OCI-M2 (cell line): ENCODE results near the gene EYA2.

ENCODE experiments used
- DNase-seq: peaks from one replicate; lab custom pipeline; 2025; ENCODE audit not compliant: unreplicated experiment; lab: John Stamatoyannopoulos, UW

Gene EYA2

DNA sequence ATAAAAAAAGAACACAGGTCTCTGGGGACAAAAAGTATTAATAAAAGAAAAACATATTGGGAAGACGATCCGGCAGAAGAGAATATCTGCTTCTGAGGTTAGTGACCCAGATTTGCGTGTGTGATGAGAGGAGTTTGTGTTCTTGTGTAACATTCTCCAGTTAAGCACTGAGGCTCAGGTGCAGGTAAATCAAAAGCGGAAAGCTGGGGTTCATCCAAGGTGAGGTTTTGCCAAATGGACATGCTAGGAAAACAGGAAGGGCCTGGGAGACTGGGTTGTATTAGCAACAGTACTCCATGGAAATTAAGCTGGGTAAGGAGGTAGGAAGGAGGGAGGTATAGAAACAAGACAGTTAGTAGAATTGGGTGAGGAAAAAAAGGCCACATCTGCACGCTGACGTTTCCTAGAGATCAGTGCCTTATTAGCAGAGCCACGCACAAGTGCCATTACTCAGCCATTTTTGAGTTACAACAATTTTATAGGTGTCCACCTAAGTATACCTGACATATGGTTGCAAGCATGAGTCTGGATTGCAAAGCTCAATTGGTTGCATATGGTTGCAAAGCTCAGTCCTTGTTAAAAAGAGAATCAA lies 322.3 kb downstream of the EYA2 start:
- DNase-seq: no peak

DNA sequence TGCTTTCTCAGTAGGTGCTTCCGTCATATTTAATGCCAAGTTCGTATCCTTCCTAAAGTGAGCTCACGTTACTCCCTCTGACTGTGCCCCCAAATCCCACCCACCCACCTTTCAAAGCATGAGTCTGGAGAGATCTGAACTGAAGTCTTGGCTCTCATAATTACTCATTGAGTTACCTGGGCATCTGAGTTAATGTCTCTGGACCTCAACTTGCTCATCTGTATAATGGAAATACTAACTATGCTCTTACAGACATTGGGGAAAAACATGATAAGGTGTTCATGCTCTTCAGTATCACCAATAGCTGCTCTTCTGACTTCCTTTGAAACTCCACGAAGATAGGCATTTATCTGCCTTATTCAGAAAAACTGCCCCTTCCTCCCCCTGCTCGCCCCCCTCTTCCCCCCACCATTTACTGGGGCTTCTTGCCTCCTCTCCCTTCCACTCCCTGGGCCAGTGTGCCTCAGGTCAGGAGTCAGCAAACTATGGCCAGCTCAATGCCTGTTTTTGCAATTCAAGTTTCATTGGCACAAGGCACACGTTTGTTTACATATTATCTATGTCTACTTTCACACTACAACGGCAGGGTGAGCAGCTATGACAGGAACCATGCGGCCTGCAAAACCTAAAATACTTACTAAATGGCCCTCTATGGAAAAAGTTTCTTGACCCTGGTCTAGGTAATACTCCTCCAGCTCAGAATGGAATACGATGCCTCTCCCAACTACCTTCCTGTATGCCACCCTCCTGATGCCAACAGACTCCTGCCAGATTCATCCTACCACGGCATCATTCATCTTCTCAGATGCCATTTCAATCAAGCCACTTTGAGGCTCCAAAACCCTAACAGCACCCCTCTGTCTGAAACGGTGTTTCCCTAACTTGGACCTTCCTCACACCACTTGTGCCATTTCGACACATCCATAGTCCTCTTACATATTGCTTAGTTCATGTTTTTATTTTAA lies 323.1 kb downstream of the EYA2 start:
- no peak for DNase-seq

- no peak for DNase-seq
These were observed 325.5 kb downstream of the EYA2 start for GRCh38 chr20:47220161-47220582.

- no peak for DNase-seq
These were observed 326.5 kb downstream of the EYA2 start for GRCh38 chr20:47221036-47221625.

- no peak for DNase-seq
These were observed 328.0 kb downstream of the EYA2 start for GRCh38 chr20:47222468-47223119.

DNA sequence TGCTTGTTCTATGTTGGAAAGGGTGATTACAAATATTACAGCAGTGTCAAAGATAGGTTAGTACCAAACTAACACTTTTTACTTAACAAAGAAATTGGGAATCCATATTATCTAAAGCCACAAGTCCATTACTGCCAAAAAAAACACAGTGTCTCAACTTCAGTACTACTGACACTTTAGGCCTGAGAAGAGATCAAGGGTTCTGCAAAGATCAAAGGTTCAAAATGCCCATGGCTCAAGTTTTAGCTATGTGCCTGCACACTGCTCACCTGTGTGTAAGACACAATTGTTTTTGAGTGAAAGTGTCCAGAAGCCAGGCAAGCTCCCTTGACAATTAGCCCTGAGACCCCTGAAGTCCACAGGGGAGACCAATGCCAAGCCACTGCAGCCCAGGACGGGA lies 329.3 kb downstream of the EYA2 start:
- no peak for DNase-seq

DNA sequence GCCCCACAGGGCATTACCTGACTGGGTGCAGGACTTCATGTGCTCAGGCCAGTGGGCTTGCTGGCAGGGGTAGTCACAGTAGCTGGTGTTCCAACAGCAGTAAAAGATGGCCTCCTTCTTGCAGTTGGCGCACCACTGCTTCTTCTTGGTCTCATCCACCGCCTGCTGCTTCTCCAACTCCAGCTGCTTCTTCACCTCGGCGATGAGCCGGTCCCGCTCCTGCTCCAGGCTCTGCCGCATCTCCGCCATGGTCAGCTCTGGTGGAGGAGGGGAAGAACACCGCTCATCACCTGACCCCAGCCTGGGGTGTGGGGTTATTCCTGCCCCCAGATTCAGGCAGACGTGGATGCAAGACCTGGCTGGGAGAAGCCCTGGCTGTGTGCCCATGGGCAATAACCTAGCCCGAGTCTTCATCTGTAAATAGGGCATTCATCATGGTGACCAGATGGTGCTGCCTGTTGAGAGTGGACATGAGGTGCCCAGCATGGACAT lies 329.7 kb downstream of the EYA2 start:
- DNase-seq: no peak

DNA sequence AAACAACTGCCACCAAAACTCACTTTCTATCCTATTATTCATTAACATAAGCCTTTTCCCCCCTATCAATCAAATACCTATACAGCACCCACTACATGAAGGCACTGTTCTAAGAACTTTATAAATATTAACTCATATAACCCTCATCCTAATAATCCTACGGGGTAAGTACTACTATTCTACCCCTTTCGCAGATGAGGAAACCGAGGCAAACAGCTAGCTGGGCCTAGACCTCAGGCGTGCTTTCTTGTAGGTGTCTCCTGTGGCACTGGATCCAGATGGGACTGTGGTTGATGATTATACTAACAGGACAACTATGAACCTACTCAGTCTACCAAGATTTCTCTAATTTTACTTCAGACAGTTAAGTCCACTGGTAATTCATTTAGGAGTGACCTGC lies 330.2 kb downstream of the EYA2 start:
- no peak for DNase-seq

- DNase-seq: no peak
These were observed 330.8 kb downstream of the EYA2 start for GRCh38 chr20:47225458-47225857.

GRCh38 chr20:47227119-47227518 lies 332.5 kb downstream of the EYA2 start:
- no peak for DNase-seq

GRCh38 chr20:47227576-47227975 lies 332.9 kb downstream of the EYA2 start:
- DNase-seq: no peak

- no peak for DNase-seq
These were observed 334.0 kb downstream of the EYA2 start for GRCh38 chr20:47228654-47229053.

- no peak for DNase-seq
These were observed 336.2 kb downstream of the EYA2 start for GRCh38 chr20:47230811-47231256.

DNA sequence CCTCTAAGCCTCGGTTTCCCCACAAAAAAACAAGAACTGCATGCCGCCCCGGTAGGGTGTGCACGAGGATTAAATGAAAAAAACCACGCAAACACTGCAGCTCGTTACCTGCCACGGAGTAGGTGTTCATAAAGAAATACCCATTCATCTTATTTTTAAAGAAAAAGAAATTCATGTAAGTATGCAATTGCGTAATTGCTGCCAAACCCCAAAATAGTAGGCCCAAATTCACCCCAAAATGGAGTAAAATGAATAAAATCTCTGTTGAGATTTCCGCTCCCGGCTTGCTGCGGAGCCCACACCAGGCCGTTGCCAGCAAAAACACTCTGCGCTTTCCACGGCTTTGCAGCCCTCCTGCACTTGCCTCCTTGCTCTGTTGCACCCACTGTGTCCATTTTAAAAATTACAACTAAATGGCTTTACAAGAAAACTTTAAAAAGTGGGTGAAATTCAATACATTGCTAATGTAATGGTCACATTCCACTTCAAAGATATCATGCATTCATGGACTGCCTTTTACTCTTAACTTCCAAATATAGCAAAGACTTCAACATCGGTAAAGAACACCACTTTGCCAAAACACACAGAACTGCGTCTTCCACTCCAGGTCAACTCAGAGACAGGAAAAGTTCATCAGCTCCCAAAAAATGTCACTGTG lies 336.9 kb downstream of the EYA2 start:
- no peak for DNase-seq

GRCh38 chr20:47232518-47232917 lies 337.9 kb downstream of the EYA2 start:
- no peak for DNase-seq

DNA sequence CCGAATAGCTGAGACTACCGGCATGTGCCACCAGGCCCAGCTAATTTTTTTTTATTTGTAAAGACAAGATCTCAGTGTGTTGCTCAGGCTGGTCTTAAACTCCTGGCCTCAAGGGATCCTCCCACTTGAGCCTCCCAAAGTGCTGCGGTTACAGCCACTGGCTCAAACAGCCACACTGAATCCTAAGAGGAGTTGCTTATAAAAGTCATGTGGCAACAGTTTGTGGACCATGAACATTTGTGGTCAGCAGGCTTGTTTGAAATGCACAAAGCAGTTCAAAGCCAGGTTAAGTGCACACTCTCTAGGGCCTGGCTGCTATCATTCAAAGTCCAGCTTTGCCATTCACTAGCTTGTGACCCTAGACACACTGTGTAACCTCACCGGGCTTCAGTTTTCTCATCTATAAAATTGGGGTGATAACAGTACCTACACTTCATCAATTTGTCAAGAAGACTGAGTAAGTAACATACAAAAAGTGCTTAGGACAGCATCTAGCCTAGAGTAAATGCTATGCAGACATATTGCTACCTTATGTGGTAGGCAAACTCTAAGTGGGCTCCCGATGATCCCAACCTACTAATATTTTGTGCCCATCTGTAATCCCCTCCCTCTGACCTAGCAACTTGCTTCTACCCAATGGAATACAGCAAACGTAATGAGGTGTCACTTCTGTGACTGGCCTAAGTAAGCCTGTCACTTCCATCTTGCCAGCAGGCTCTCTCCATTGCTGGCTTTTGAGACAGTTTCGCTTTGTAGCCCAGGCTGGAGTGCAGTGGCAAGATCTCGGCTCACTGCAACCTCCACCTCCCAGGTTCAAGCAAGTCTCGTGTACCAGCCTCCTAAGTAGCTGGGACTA lies 338.9 kb downstream of the EYA2 start:
- no peak for DNase-seq

DNA sequence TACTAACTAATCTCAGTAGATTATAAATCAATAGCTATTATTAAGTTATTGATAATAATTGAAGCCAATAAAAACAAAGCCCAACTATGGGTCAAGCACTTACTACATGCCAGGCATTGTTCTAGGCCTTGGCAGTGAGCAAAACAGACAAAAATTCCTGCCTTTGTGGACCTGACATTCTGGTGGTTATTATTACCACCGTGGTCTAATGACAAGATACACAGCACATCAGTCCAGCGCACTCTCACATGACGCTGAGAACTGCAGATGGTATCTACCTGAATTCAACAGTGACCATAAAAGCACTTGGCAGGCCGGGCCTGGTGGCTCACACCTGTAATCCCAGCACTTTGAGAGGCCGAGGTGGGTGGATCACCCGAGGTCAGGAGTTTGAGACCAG lies 340.5 kb downstream of the EYA2 start:
- no peak for DNase-seq

- no peak for DNase-seq
These were observed 341.4 kb downstream of the EYA2 start for GRCh38 chr20:47235853-47236638.

DNA sequence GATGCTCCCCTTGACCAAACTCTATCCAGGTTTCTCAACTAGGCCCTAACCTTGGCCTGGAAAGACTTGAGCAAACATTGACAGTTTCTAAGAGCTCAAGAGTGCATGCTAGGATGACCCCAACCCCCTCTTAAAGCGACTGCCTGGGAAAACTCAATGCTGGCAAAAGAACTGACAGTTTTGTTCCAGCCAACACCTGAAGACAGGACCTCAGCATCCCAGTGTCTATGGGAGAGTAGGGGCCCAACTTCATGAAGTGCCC lies 341.9 kb downstream of the EYA2 start:
- DNase-seq: no peak
